ENCODE measurements around the gene HS2ST1. TPM values are rescaled to one million over a fixed set of nuclear protein-coding genes. Genes with fewer than 3 reads are reported as not detected.
"Not testable (repeated sequence)": the region's sequence is repeated elsewhere in the genome, so short reads cannot be mapped to it uniquely, and the experiment has no call there.

Gene HS2ST1
- 10 to 100 TPM; 22.5 to 25.9 TPM for total RNA-seq
- polyA plus RNA-seq (ENCODE audit: insufficient read length in 6 of 6) = 10 to 100 TPM; 68.3 to 92.2 (median 76.9) TPM
- long read RNA-seq, donor 1, full-length matches to known transcripts = 27 of 49 reads
- long read RNA-seq, donor 1, partial matches to known transcripts = 22 of 49 reads
- long read RNA-seq, donor 1, other reads (novel, unspliced or antisense) = 0 of 49 reads
- long read RNA-seq, donor 2, full-length matches to known transcripts = 30 of 41 reads
- long read RNA-seq, donor 2, partial matches to known transcripts = 11 of 41 reads
- long read RNA-seq, donor 2, other reads (novel, unspliced or antisense) = 0 of 41 reads
- long read RNA-seq, donor 3, full-length matches to known transcripts = 20 of 26 reads
- long read RNA-seq, donor 3, partial matches to known transcripts = 6 of 26 reads
- long read RNA-seq, donor 3, other reads (novel, unspliced or antisense) = 0 of 26 reads
- long read RNA-seq, donor 4, full-length matches to known transcripts = 2 of 2 reads
- long read RNA-seq, donor 4, partial matches to known transcripts = 0 of 2 reads
- long read RNA-seq, donor 4, other reads (novel, unspliced or antisense) = 0 of 2 reads
- long read RNA-seq, donor 5, full-length matches to known transcripts = 12 of 19 reads
- long read RNA-seq, donor 5, partial matches to known transcripts = 7 of 19 reads
- long read RNA-seq, donor 5, other reads (novel, unspliced or antisense) = 0 of 19 reads
- long read RNA-seq, donor 6, full-length matches to known transcripts = 31 of 41 reads
- long read RNA-seq, donor 6, partial matches to known transcripts = 10 of 41 reads
- long read RNA-seq, donor 6, other reads (novel, unspliced or antisense) = 0 of 41 reads
- long read RNA-seq, donor 7, full-length matches to known transcripts = 18 of 18 reads
- long read RNA-seq, donor 7, partial matches to known transcripts = 0 of 18 reads
- long read RNA-seq, donor 7, other reads (novel, unspliced or antisense) = 0 of 18 reads
- long read RNA-seq, donor 8, full-length matches to known transcripts = 19 of 24 reads
- long read RNA-seq, donor 8, partial matches to known transcripts = 5 of 24 reads
- long read RNA-seq, donor 8, other reads (novel, unspliced or antisense) = 0 of 24 reads
- long read RNA-seq, donor 9 = 0 reads
- long read RNA-seq, donor 10, partial matches to known transcripts = 0 of 1 reads
- long read RNA-seq, donor 10, other reads (novel, unspliced or antisense) = 1 of 1 reads
- long read RNA-seq, donor 11, full-length matches to known transcripts = 10 of 16 reads
- long read RNA-seq, donor 11, partial matches to known transcripts = 6 of 16 reads
- long read RNA-seq, donor 11, other reads (novel, unspliced or antisense) = 0 of 16 reads
- long read RNA-seq, donor 12, full-length matches to known transcripts = 12 of 18 reads
- long read RNA-seq, donor 12, partial matches to known transcripts = 6 of 18 reads
- long read RNA-seq, donor 12, other reads (novel, unspliced or antisense) = 0 of 18 reads

GRCh38 chr1:86914601-86914997 is at the start of gene HS2ST1:
HS2ST1 (plus strand) TSS chr1:86914635.
- peaks cover 0 to 9% of the 10 kb centered on the region in 2 donors for H3K36me3 ChIP-seq
- DNase-seq (peak in 1 of 4 donors; percentile 96), ATAC-seq (peak; percentile 47)
- H3K9me3 ChIP-seq = no peaks in the 10 kb centered on the region
- TF ChIP-seq CTCF (IDR thresholded peaks at IDR 0.05) = no peak
- H3K27me3 ChIP-seq = no peaks in the 10 kb centered on the region
- peaks cover 7 to 36% of the 10 kb centered on the region in 2 donors for H3K4me1 ChIP-seq
- peak within 1 kb of the TSS; percentile 95 for H3K27ac ChIP-seq
- intact Hi-C loops (cut with DNase I) = loop anchor here in 1 of 2 donors (5.0 kb wide), 1 partner anchor 212 kb away; the partner anchor contains the start of gene SH3GLB1
- peak within 1 kb of the TSS; percentile 66 to 91 for H3K4me3 ChIP-seq

- Histone ChIP-seq H3K27me3 (no peaks in the 10 kb centered on the region), H3K4me3 (no peak overlapping the region), H3K36me3 (no peaks in the 10 kb centered on the region), H3K4me1 (peaks cover 0 to 15% of the 10 kb centered on the region in 2 donors), H3K27ac (no peak overlapping the region), H3K9me3 (no peaks in the 10 kb centered on the region)
- DNase-seq (no peak), ATAC-seq (no peak)
- intact Hi-C loops (cut with DNase I) = no loop called here
- no peak for TF ChIP-seq CTCF (IDR thresholded peaks at IDR 0.05)
Observed at GRCh38 chr1:86865973-86866637, 48.3 kb upstream of the HS2ST1 start.

- no peak overlapping the region for H3K4me3 ChIP-seq
- no peak for TF ChIP-seq CTCF (IDR thresholded peaks at IDR 0.05)
Observed at GRCh38 chr1:86866665-86867064, 47.8 kb upstream of the HS2ST1 start.

GRCh38 chr1:86867278-86867677 is 47.2 kb upstream of the HS2ST1 start:
- H3K9me3 ChIP-seq; DNase-seq; ATAC-seq; H3K4me3 ChIP-seq; H3K27me3 ChIP-seq; H3K27ac ChIP-seq; intact Hi-C loops (cut with DNase I); H3K36me3 ChIP-seq: not testable (repeated sequence)
- H3K4me1 ChIP-seq = peaks cover 0 to 15% of the 10 kb centered on the region in 2 donors

More at GRCh38 chr1:86866665-86867064, 47.8 kb upstream of the HS2ST1 start:
- Histone ChIP-seq H3K27me3 (no peaks in the 10 kb centered on the region), H3K9me3 (no peaks in the 10 kb centered on the region), H3K4me1 (peaks cover 0 to 15% of the 10 kb centered on the region in 2 donors), H3K36me3 (no peaks in the 10 kb centered on the region), H3K27ac (no peak overlapping the region)
- DNase-seq (no peak), ATAC-seq (no peak)
- intact Hi-C loops (cut with DNase I) = no loop called here
